Measurements from ENCODE around the gene GRHL3. TPM values are rescaled to one million over a fixed set of nuclear protein-coding genes. Genes with fewer than 3 reads are reported as not detected.

Gene GRHL3
- total RNA-seq, 2 donors from 2014 or later = 8.1 to 8.4 TPM

DNA sequence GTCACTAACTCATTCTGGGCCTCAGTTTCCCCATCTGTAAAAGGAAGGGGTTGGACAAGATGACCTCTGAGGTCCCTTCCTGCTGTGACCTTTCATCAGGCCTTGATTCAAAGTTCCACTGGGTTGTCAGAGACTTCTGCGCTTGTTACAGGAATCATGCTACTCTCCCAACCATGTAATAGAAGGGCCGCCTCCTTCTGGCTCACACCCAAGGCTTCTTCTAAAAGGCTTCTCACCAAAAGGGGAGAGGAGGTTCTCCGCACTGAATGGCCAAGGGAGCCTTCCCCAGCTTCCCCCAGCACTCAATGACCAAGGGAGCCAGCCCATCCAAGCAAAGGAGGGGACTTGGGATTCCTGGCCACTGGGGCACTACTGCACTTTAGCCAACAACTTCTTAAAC, 42.7 kb downstream of the GRHL3 start:
- intact Hi-C loops (cut with DNase I) = no loop called here
- no peak overlapping the region for H3K4me3 ChIP-seq
- H3K9me3 ChIP-seq = no peaks in the 10 kb centered on the region
- H3K36me3 ChIP-seq = no peaks in the 10 kb centered on the region
- no peak for DNase-seq (ENCODE audit: low spot score)
- no peaks in the 10 kb centered on the region for H3K4me1 ChIP-seq (replicated peaks)
- WGBS = 100% methylated on average over 3 of the region's 3 CpGs
- H3K27ac ChIP-seq = no peak overlapping the region
- H3K27me3 ChIP-seq (replicated peaks; ENCODE audit: insufficient read depth) = no peaks in the 10 kb centered on the region
- TF ChIP-seq, protein P1, sequence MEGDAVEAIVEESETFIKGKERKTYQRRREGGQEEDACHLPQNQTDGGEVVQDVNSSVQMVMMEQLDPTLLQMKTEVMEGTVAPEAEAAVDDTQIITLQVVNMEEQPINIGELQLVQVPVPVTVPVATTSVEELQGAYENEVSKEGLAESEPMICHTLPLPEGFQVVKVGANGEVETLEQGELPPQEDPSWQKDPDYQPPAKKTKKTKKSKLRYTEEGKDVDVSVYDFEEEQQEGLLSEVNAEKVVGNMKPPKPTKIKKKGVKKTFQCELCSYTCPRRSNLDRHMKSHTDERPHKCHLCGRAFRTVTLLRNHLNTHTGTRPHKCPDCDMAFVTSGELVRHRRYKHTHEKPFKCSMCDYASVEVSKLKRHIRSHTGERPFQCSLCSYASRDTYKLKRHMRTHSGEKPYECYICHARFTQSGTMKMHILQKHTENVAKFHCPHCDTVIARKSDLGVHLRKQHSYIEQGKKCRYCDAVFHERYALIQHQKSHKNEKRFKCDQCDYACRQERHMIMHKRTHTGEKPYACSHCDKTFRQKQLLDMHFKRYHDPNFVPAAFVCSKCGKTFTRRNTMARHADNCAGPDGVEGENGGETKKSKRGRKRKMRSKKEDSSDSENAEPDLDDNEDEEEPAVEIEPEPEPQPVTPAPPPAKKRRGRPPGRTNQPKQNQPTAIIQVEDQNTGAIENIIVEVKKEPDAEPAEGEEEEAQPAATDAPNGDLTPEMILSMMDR (IDR thresholded peaks at IDR 0.05) = no peak
- TF ChIP-seq POLR2AphosphoS5 (IDR thresholded peaks at IDR 0.05) = no peak

DNA sequence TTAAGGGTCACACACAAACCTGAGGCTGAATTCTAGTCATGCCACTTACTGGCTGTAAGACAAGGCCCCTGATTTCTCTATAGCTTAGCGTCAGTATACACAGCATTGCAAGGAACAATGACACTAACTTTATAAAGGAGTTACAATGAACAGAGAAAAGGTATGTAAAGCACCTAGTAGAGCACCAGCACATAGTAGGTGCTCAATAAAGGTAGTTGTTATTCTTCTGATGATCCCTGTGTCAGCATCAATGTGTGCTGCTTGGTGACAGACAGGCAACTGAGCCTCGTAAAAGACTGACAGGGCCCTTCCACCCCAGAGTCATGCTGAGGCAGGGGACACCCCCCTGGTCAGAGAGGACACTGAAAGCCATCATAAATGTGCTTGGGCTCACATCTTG, 43.2 kb downstream of the GRHL3 start:
- no peaks in the 10 kb centered on the region for H3K9me3 ChIP-seq
- WGBS = 88% methylated on average over 2 of the region's 2 CpGs
- H3K4me3 ChIP-seq = no peak overlapping the region
- no peaks in the 10 kb centered on the region for H3K36me3 ChIP-seq
- no peak overlapping the region for H3K27ac ChIP-seq
- no peaks in the 10 kb centered on the region for H3K27me3 ChIP-seq (replicated peaks; ENCODE audit: insufficient read depth)
- no peaks in the 10 kb centered on the region for H3K4me1 ChIP-seq (replicated peaks)
- intact Hi-C loops (cut with DNase I) = no loop called here
- no peak for DNase-seq (ENCODE audit: low spot score)
- TF ChIP-seq POLR2A (IDR thresholded peaks at IDR 0.05) (no peak), POLR2AphosphoS5 (IDR thresholded peaks at IDR 0.05) (no peak)
- TF ChIP-seq, protein P1 (IDR thresholded peaks at IDR 0.05) = no peak

- no peak for TF ChIP-seq POLR2A (IDR thresholded peaks at IDR 0.05)
- no peak for TF ChIP-seq POLR2AphosphoS5 (IDR thresholded peaks at IDR 0.05)
- TF ChIP-seq, protein P1 (IDR thresholded peaks at IDR 0.05) = no peak
- no peak overlapping the region for H3K27ac ChIP-seq
- WGBS = 65% methylated on average over 4 of the region's 4 CpGs
- no peak for DNase-seq (ENCODE audit: low spot score)
- H3K4me3 ChIP-seq = no peak overlapping the region
- H3K36me3 ChIP-seq = no peaks in the 10 kb centered on the region
- H3K4me1 ChIP-seq (replicated peaks) = no peaks in the 10 kb centered on the region
- H3K27me3 ChIP-seq (replicated peaks; ENCODE audit: insufficient read depth) = no peaks in the 10 kb centered on the region
- intact Hi-C loops (cut with DNase I) = no loop called here
- H3K9me3 ChIP-seq = no peaks in the 10 kb centered on the region
Measured at GRCh38 chr1:24362982-24363614, 43.9 kb downstream of the GRHL3 start.

GRCh38 chr1:24363994-24364393, 44.8 kb downstream of the GRHL3 start:
- H3K9me3 ChIP-seq = no peaks in the 10 kb centered on the region
- no peaks in the 10 kb centered on the region for H3K36me3 ChIP-seq
- intact Hi-C loops (cut with DNase I) = no loop called here
- no peaks in the 10 kb centered on the region for H3K4me1 ChIP-seq (replicated peaks)
- no peak overlapping the region for H3K4me3 ChIP-seq
- H3K27me3 ChIP-seq (replicated peaks; ENCODE audit: insufficient read depth) = no peaks in the 10 kb centered on the region
- DNase-seq (ENCODE audit: low spot score) = no peak
- 90% methylated on average over 7 of the region's 7 CpGs for WGBS
- TF ChIP-seq, protein P1 (IDR thresholded peaks at IDR 0.05) = no peak
- no peak for TF ChIP-seq POLR2A (IDR thresholded peaks at IDR 0.05)
- TF ChIP-seq POLR2AphosphoS5 (IDR thresholded peaks at IDR 0.05) = no peak
- no peak overlapping the region for H3K27ac ChIP-seq

GRCh38 chr1:24364605-24364974, 45.4 kb downstream of the GRHL3 start:
- Histone ChIP-seq H3K4me3 (no peak overlapping the region), H3K9me3 (no peaks in the 10 kb centered on the region), H3K4me1 (replicated peaks) (no peaks in the 10 kb centered on the region), H3K36me3 (no peaks in the 10 kb centered on the region), H3K27ac (no peak overlapping the region), H3K27me3 (replicated peaks; ENCODE audit: insufficient read depth) (no peaks in the 10 kb centered on the region)
- no peak for TF ChIP-seq POLR2A (IDR thresholded peaks at IDR 0.05)
- TF ChIP-seq, protein P1 (IDR thresholded peaks at IDR 0.05) = no peak
- no peak for TF ChIP-seq POLR2AphosphoS5 (IDR thresholded peaks at IDR 0.05)
- DNase-seq (ENCODE audit: low spot score) = no peak
- intact Hi-C loops (cut with DNase I) = no loop called here
- 9% methylated on average over 2 of the region's 2 CpGs for WGBS

Measured in prostate gland (tissue), 2 donors.